HG03521 (cell line): Measurements from ENCODE around the gene SSTR1.

Experiments used
- ATAC-seq: cut with Tn5 transposase; IDR thresholded peaks from one replicate; pipeline ENCODE4 v1.9.1; 2021; ENCODE audit warnings: mild to moderate bottlenecking, moderate library complexity; ENCODE audit not compliant: unreplicated experiment

Gene SSTR1

GRCh38 chr14:38233218-38233617 lies 25.5 kb downstream of the SSTR1 start:
- no peak for ATAC-seq

DNA sequence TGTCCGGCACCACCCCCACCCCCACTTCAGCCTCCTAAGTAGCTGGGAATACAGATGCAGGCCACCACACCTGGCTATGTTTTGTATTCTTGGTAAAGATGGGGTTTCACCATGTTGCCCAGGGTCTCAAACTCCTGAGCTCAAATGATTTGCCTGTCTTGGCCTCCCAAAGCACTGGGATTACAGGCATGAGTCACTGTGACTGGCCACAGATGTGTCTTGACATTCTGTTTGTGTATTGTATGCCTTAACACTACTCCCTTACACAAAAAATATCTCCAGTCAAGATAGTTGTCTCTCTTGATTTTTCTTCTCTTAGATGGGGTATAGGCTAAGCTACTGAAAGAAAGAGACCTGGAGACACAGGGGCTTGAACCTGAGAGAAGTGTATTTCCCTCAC lies 30.6 kb downstream of the SSTR1 start:
- ATAC-seq, result no peak

- ATAC-seq, result no peak
These were observed 31.2 kb downstream of the SSTR1 start for GRCh38 chr14:38238878-38239277.

DNA sequence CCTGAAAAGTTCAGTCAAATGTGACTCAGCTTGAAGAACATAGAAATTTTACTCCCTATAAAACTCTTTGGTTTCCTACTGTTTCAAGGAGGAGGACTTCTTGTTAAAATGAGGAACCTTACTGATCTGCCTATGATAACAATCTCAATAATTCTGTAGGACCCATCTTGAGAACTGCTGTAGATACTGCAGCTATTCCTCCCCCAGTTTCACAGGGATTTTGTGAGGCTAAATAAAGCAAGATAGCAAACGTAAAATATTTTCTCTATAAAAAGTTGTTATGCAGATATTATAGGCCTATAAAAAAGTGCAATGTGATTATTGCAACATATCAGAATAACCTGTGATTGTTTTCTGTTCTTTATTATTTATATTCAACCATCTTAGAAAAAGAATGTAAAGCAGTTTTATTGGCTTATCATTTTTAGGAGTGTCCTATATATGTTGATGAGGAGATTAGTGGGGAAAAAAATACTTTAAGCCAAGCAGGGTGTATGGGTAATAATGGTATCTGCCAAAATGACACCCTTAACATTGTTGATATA lies 36.1 kb downstream of the SSTR1 start:
- ATAC-seq, result no peak

DNA sequence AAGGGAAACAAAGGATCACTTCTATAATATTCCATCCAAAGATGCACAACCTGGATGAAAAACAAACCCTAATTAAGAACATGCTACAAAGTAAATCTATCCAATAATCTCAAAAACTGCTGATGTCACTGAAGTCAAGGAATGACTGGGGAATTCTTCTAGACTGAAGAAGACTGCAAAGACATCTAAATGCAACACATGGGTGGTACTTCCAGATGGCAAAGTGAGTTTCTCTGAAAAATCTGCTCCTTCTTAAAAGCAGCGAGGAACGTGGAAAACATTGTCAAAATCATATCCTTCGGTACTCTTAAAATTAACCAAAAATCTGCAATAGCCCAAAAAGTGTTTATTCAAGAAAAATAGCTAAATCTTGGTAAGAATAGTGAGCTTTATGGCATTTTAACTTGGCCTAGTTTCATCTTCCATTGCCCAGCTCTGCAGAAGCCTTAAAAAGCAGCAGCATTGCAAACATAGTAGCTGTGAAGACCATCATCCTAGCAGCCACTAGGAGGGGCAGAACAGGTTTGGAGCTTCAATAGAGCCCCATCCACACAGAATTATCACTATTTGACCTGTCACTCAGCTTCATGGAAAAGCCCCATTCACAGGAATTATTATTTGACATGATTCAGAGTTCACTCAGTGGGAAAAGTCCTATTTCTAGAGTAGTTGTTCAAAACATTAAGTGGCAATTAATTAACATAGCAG lies 40.8 kb downstream of the SSTR1 start:
- no peak for ATAC-seq

- no peak for ATAC-seq
These were observed 42.6 kb downstream of the SSTR1 start for GRCh38 chr14:38250331-38250730.

DNA sequence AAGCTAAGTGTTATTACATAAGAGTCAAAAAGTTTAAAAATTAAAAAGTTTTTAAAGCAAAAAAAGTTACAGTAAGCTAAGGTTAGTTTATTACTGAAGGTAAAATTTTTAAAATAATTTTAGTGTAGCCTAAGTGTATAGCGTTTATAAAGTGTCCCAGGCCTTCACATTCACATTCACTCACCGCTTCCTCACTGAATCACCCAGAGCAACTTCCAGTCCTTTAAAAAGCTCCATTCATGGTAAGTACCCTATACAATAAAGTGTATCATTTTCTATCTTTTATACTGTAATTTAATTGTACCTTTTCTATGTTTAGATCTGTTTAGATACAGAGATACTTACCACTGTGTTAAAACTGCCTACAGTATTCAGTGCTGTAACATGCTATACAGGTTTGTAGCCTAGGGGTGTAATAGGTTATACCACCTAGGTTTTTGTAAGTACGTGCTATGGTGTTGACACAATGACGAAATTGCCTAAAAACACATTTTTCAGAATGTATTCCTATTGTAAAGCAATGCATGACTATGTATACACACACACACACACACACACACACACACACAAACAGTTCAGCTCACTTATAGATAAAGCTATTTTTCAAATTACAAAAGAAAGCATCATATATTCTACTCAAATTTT lies 44.5 kb downstream of the SSTR1 start:
- no peak for ATAC-seq

GRCh38 chr14:38253676-38254075 lies 46.0 kb downstream of the SSTR1 start:
- ATAC-seq, result no peak

DNA sequence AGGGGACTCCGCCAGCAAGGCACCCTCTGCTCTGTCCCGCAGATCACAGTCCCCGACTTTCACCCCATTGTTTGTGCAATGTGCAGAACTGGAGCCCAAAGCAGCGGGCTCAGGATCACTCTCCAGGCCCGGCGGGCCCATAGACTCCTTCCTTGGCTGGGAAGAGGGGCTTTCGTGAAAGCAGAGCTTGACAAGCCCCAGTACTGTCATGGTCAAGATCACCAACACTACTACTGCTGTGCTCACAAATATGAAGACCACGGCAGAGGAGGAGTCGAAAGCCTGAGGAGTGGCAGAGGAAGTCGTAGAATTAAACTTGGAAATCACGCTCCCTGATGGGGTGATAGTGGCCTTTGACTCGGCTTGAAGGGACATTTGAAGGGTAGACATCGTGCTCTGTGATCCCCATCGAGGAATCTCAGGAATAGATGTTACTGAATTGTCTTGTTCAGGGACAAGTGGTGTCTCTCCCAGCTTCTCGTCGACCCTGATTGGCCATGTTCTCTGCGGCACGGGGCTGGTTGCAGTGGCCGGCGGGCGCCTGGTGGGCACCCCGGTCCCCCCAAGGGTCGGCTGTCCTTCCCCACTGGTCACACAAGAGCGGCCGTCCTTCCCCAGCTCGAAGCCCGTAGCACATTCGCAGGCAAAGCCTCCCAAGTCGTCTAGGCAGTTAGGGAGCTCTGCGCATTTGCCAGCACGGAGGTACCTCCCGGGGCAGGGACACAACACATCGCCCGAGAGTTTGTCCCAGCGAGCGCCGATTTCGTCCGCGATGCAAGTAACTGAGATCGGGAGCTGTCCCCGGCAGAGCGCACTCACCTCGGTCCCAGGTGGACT lies 47.1 kb downstream of the SSTR1 start:
- ATAC-seq, result no peak

- no peak for ATAC-seq
These were observed 47.6 kb downstream of the SSTR1 start for GRCh38 chr14:38255408-38255672.

DNA sequence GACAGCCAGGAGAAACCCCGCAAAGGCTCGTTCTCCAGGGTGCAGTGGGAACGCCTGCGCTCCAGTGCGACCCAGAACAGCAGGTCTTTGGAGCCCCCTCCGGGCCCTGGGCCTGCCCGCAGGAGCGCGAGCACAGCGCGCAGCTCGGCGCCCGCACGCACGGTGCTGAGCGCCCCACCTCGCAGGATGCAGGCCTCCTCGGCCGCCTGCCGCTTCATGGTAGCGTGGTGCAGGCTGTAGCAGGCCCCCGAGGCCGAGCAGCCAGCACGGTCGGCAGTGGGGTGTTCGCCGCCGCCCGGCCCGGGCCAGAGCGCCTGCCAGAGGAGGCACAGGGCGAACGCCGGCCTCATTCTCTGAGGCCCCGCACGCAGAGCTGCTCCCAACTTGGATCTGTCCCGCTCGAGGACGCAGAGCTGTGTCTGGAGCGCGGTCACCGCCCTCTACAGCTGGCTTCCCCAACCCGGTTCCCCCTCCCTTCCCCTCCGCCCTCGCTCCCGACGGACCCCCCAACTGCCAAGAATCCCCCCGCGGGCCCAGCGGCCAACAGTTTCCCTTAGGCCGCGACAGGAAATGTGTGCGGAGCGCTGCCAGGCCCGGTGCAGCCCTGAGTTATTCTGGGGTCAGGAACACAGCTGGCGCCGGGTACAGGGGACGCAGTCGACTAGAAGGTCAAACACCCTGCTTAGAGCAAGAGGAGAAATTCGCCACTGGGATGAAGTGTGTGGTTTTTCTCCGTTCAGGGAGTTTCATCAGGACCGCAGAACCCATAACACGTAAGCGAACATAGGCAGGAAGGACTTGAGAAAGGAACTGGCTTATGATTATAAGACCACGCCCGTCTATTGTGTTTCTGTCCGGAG lies 48.2 kb downstream of the SSTR1 start, which contains the start of gene CLEC14A:
CLEC14A (minus strand) TSS at position 421 of the 860 bp plus-strand sequence; CDS start at position 350, 71 bp downstream.
- no peak for ATAC-seq

GRCh38 chr14:38256533-38256840 lies 48.8 kb downstream of the SSTR1 start:
- ATAC-seq, result no peak

- no peak for ATAC-seq
These were observed 49.8 kb downstream of the SSTR1 start for GRCh38 chr14:38257507-38257906.

GRCh38 chr14:38261620-38262019 lies 53.9 kb downstream of the SSTR1 start:
- ATAC-seq, result no peak
